GM12878 (cell line): Measurements from ENCODE around the gene NDRG4. TPM values are rescaled to one million over a fixed set of nuclear protein-coding genes. Genes with fewer than 3 reads are reported as not detected.
A peak's percentile ranks its signal among the peaks of the same experiment; 100 is the strongest.

Experiments
- ATAC-seq: fragments of 200-7000 bp; cut with Tn5 transposase; 3 replicates; pipeline ENCODE4 v1.9.1; 2020; ENCODE audit warnings: mild to moderate bottlenecking, moderate library complexity
- BruUV-seq: library from RNA; stranded (reverse); fragments of 400-500 nt; replicated peaks from 2 replicates; lab custom pipeline; 2021; lab: Mats Ljungman, UMichigan
- CTCF ChIA-PET: fragments of 300-600 bp; sonication (Branson Sonifier 250); formaldehyde crosslinking; extraction: SDS; loops from one replicate; lab custom pipeline; 2021; ENCODE audit warnings: inconsistent platforms; lab: Yijun Ruan, JAX
- POLR2A ChIA-PET: fragments of 350-600 bp; formaldehyde crosslinking; extraction: SDS; loops from one replicate; lab custom pipeline; 2021; ENCODE audit warnings: inconsistent platforms; lab: Charles Lee
- RAD21 ChIA-PET: fragments of 300-600 bp; sonication (Branson Sonifier 250); formaldehyde crosslinking; loops from one replicate; lab custom pipeline; 2023; ENCODE audit warnings: antibody characterized with exemption; ENCODE audit not compliant: unreplicated experiment; lab: Charles Lee
- SMC1A ChIA-PET: fragments of 300-600 bp; sonication (Branson Sonifier 250); formaldehyde crosslinking; loops from one replicate; lab custom pipeline; 2023; ENCODE audit not compliant: unreplicated experiment, uncharacterized antibody; lab: Charles Lee
- DNase-seq: peaks from one replicate; pipeline ENCODE4 v3.0.0-alpha.2; 2011; ENCODE audit warnings: low read depth, low spot score
- FAIRE-seq: peaks from 3 replicates; lab custom pipeline; 2011; peaks lifted over from hg19 to GRCh38; lab: Jason Lieb, UNC
- H2AFZ ChIP-seq: 2 replicates; pipeline ENCODE4 v1.6.0; 2011; ENCODE audit warnings: low read depth, low read length, control low read depth; ENCODE audit not compliant: control insufficient read depth
- H3K27ac ChIP-seq: 2 replicates; pipeline ENCODE4 v1.5.1; 2011; ENCODE audit warnings: control low read depth; ENCODE audit not compliant: control insufficient read depth, insufficient read depth
- H3K27me3 ChIP-seq, 2 experiments: replicated peaks in 1 of 2; 2 replicates each; pipeline versions ENCODE4 v1.6.0 to v1.6.1; 2011; ENCODE audit warnings: low read length in 1 of 2; ENCODE audit not compliant: control insufficient read depth in 2 of 2, insufficient read depth in 2 of 2
- H3K36me3 ChIP-seq, 2 experiments: 2 replicates each; pipeline ENCODE4 v1.5.1; 2011; ENCODE audit warnings: low read length in 1 of 2; ENCODE audit not compliant: control insufficient read depth in 2 of 2, insufficient read depth in 2 of 2
- H3K4me1 ChIP-seq: 2 replicates; pipeline ENCODE4 v1.6.1; 2011; ENCODE audit warnings: mild to moderate bottlenecking, low read length, moderate library complexity, mixed read lengths; ENCODE audit not compliant: control insufficient read depth, insufficient read depth
- H3K4me2 ChIP-seq: 2 replicates; pipeline ENCODE4 v1.6.0; 2011; ENCODE audit warnings: control low read depth; ENCODE audit not compliant: control insufficient read depth, insufficient read depth
- H3K4me3 ChIP-seq: fragments of 200-600 bp; sonication (generic); 2 replicates; pipeline ENCODE4 v1.5.1; 2016
- H3K79me2 ChIP-seq: 2 replicates; pipeline ENCODE4 v1.6.0; 2011; ENCODE audit warnings: low read length; ENCODE audit not compliant: control insufficient read depth, insufficient read depth
- H3K9ac ChIP-seq: 2 replicates; pipeline ENCODE4 v1.8.0; 2011; ENCODE audit warnings: low read length, control low read depth, mixed read lengths; ENCODE audit not compliant: control insufficient read depth, insufficient read depth
- H3K9me3 ChIP-seq: replicated peaks from 3 replicates; pipeline ENCODE4 v1.5.1; 2011; ENCODE audit warnings: mild to moderate bottlenecking, low read length; ENCODE audit not compliant: control insufficient read depth, insufficient read depth
- H4K20me1 ChIP-seq: 2 replicates; pipeline ENCODE4 v1.6.0; 2011; ENCODE audit not compliant: control insufficient read depth, insufficient read depth
- ATF7 ChIP-seq: fragments of 450-650 bp; IDR thresholded peaks from 2 replicates; pipeline ENCODE4 v1.6.1; 2016; ENCODE audit warnings: low read depth, mild to moderate bottlenecking
- CBFB ChIP-seq: IDR thresholded peaks from 2 replicates; pipeline ENCODE4 v1.6.1; 2016; ENCODE audit warnings: antibody characterized with exemption, low read depth
- CREB1 ChIP-seq: IDR thresholded peaks from 2 replicates; pipeline ENCODE4 v1.6.1; 2012; ENCODE audit warnings: low read depth, mild to moderate bottlenecking, inconsistent platforms
- MEF2B ChIP-seq: fragments of 450-650 bp; IDR thresholded peaks from 2 replicates; pipeline ENCODE4 v1.6.1; 2018; ENCODE audit warnings: mild to moderate bottlenecking, moderate library complexity; ENCODE audit not compliant: partially characterized antibody, poor library complexity, severe bottlenecking
- MXI1 ChIP-seq: fragments of 150-350 bp; IDR thresholded peaks from 2 replicates; pipeline ENCODE4 v1.6.1; 2011; ENCODE audit warnings: low read depth, mild to moderate bottlenecking, inconsistent platforms, low read length, improper control_type of control experiment
- NFYB ChIP-seq: IDR thresholded peaks from 2 replicates; pipeline ENCODE4 v1.6.1; 2011; ENCODE audit warnings: low read depth, mild to moderate bottlenecking, low read length, improper control_type of control experiment, moderate library complexity; ENCODE audit not compliant: insufficient read depth
- RELA ChIP-seq: fragments of 450-650 bp; IDR thresholded peaks from 2 replicates; pipeline ENCODE4 v1.8.0; 2014; ENCODE audit warnings: borderline replicate concordance; ENCODE audit not compliant: partially characterized antibody
- SIX5 ChIP-seq: IDR thresholded peaks from 2 replicates; pipeline ENCODE4 v1.6.1; 2011; ENCODE audit warnings: mild to moderate bottlenecking, low read depth, low read length, moderate library complexity; ENCODE audit not compliant: severe bottlenecking
- SMC3 ChIP-seq: IDR thresholded peaks from 2 replicates; pipeline ENCODE4 v1.6.1; 2011; ENCODE audit warnings: low read length, improper control_type of control experiment, borderline replicate concordance
- SP1 ChIP-seq: IDR thresholded peaks from one replicate; pipeline ENCODE4 v1.6.1; 2011; ENCODE audit warnings: low read depth, low read length
- ZZZ3 ChIP-seq: IDR thresholded peaks from 2 replicates; pipeline ENCODE4 v1.6.1; 2011; ENCODE audit warnings: low read depth; ENCODE audit not compliant: control insufficient read depth, insufficient read length
- WGBS: methylation state at CpG from one replicate; pipeline ENCODE4 v1.1.6; 2016; ENCODE audit warnings: low lambda C conversion rate; ENCODE audit not compliant: insufficient replicate concordance, insufficient coverage; ENCODE audit errors: missing lambda C conversion rate; 5-methylcytosine and 5-hydroxymethylcytosine counted together
- in situ Hi-C: fragments of 300-500 bp; cut with MboI; formaldehyde crosslinking; loops from 9 replicates; pipeline ENCODE4 v1.14.3; 2018; ENCODE audit warnings: mixed read lengths
- intact Hi-C: fragments of 100-400 bp; cut with micrococcal nuclease; formaldehyde crosslinking; loops from one replicate; pipeline ENCODE4 v1.14.2; 2022; ENCODE audit not compliant: unreplicated experiment
- polyA plus RNA-seq, 11 experiments: library from polyadenylated mRNA; depleted of rRNA in 4 of 11; unstranded in 6 of 11; stranded (reverse) in 5 of 11; fragments of >200 nt; fragmentation: Nextera tagmentation in 4 of 11; fragmentation: Illumina TruSeq in 1 of 11; extraction: Ambion mirVana in 4 of 11; extraction: Trizol in 1 of 11; gene quantifications; 1 replicate in 1 of 11; 2 replicates in 10 of 11; pipeline versions ENCODE4 v1.2.1 to v1.2.3, GENCODE V29; 2011 to 2016; ENCODE audit warnings: inconsistent platforms in 2 of 11, missing spikeins in 2 of 11, low read depth in 1 of 11
- total RNA-seq, 4 experiments: library from RNA; depleted of rRNA in 3 of 4; stranded (reverse); fragments of >200 nt in 3 of 4; fragmentation: Illumina TruSeq in 1 of 4; extraction: Trizol in 1 of 4; gene quantifications; 2 replicates each; pipeline versions ENCODE4 v1.2.1 to v1.2.3, GENCODE V29; 2013 to 2021
- TF ChIP-seq, protein P1 (sequence below), 3 experiments: IDR thresholded peaks in 2 of 3; conservative IDR thresholded peaks in 1 of 3; 2 replicates each; pipeline ENCODE4 v1.5.1; 2011; ENCODE audit warnings: low read depth in 3 of 3, low read length in 3 of 3, mild to moderate bottlenecking in 3 of 3, control low read depth in 2 of 3, moderate library complexity in 2 of 3, inconsistent platforms in 1 of 3, mixed read lengths in 1 of 3; ENCODE audit not compliant: control insufficient read depth in 2 of 3, insufficient read depth in 1 of 3; ENCODE audit errors: extremely low read depth in 1 of 3
- TF ChIP-seq, protein P2 (sequence below): IDR thresholded peaks from 2 replicates; pipeline ENCODE4 v1.6.1; 2012; ENCODE audit warnings: low read length, inconsistent platforms
- TF ChIP-seq, protein P3 (sequence below): fragments of 450-650 bp; IDR thresholded peaks from 2 replicates; pipeline ENCODE4 v1.6.1; 2016; ENCODE audit warnings: mild to moderate bottlenecking

NDRG4 gene
- total and polyA plus RNA-seq, 10 of the 15 experiments (the other 5 are each of a cell fraction or from before 2014, with no cell fraction given), result 0.33 to 3.8 (median 2.5) TPM

DNA sequence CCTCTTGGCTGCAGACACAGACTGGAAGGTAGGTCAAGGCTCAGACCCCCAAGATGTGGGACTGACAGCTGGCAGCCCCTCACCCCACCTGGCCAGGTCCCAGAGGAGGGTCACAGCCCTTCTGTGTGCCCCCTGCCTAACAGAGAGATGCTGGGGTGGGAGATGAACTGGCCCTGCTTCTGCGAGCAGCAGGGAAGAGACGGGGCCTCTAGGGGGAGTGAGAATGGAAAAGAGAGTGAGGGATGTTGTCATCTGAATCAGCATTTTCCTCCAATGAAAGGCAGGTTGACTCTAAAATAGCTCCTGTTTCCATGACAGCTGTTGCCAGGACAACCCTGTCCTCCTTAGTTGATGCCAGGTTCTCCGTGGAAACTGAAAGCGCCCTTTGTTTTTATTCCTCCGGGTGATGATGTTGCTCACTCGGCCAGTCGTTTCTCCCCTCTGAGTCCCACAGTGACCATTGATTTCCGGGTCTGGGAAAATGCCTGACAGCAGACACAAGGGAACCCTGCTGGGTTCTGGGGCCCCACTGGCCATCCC lies 4.9 kb upstream of the NDRG4 start:
- Histone ChIP-seq H3K36me3 (no peaks in the 10 kb centered on the region), H3K27ac (no peak overlapping the region), H3K79me2 (no peaks in the 10 kb centered on the region), H3K9me3 (no peaks in the 10 kb centered on the region), H3K27me3 (no peaks in the 10 kb centered on the region; a peak in 2 of 4 replicates), H3K4me2 (peak overlapping the region; percentile 82), H4K20me1 (no peaks in the 10 kb centered on the region), H3K9ac (no peak overlapping the region), H3K4me1 (peaks cover 21% of the 10 kb centered on the region), H3K4me3 (no peak overlapping the region), H2AFZ (peak overlapping the region; percentile 56)
- 3% methylated on average over 8 of the region's 8 CpGs for WGBS
- ChIA-PET RAD21 (interaction anchor here (0.6 to 1.5 kb wide), 4 partner anchors 19 to 615 kb away, joined by 3 to 4 read pairs (median 4); no protein-coding TSS in a partner anchor), CTCF (interaction anchor here (0.6 to 2.2 kb wide), 10 partner anchors 10 to 261 kb away, joined by 3 to 13 read pairs (median 4); no protein-coding TSS in a partner anchor), SMC1A (interaction anchor here (1.5 to 1.9 kb wide), 2 partner anchors 24 to 261 kb away, joined by 3 to 4 read pairs; no protein-coding TSS in a partner anchor), POLR2A (no interaction called here)
- in situ Hi-C loops, result loop anchor here (5.0 kb wide), 1 partner anchor 163 kb away; no protein-coding TSS in a partner anchor
- DNase-seq (peak; percentile 59), FAIRE-seq (peak; percentile 86), ATAC-seq (peak; percentile 73)
- intact Hi-C loops, result loop anchor here (5.0 kb wide), 2 partner anchors 167 to 262 kb away; no protein-coding TSS in a partner anchor
- BruUV-seq, result no TSS peak
- TF ChIP-seq ZZZ3, result no peak
- peak; percentile 13; the same call in 1 of the 2 replicates for TF ChIP-seq SMC3
- peak; percentile 98 for TF ChIP-seq MXI1
- TF ChIP-seq ATF7, result peak; percentile 55
- TF ChIP-seq, protein P1, sequence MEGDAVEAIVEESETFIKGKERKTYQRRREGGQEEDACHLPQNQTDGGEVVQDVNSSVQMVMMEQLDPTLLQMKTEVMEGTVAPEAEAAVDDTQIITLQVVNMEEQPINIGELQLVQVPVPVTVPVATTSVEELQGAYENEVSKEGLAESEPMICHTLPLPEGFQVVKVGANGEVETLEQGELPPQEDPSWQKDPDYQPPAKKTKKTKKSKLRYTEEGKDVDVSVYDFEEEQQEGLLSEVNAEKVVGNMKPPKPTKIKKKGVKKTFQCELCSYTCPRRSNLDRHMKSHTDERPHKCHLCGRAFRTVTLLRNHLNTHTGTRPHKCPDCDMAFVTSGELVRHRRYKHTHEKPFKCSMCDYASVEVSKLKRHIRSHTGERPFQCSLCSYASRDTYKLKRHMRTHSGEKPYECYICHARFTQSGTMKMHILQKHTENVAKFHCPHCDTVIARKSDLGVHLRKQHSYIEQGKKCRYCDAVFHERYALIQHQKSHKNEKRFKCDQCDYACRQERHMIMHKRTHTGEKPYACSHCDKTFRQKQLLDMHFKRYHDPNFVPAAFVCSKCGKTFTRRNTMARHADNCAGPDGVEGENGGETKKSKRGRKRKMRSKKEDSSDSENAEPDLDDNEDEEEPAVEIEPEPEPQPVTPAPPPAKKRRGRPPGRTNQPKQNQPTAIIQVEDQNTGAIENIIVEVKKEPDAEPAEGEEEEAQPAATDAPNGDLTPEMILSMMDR (IDR thresholded peaks at IDR 0.05 in 2 of 3, conservative IDR thresholded peaks at IDR 0.05 in 1 of 3; ENCODE audit: control insufficient read depth in 2 of 3, extremely low read depth in 1 of 3, insufficient read depth in 1 of 3, low read depth in 3 of 3, low read length in 3 of 3), result peak; percentile 48 to 57 (median 52)
- peak; percentile 84 for TF ChIP-seq MEF2B
- no peak for TF ChIP-seq CBFB
- TF ChIP-seq, protein P2, sequence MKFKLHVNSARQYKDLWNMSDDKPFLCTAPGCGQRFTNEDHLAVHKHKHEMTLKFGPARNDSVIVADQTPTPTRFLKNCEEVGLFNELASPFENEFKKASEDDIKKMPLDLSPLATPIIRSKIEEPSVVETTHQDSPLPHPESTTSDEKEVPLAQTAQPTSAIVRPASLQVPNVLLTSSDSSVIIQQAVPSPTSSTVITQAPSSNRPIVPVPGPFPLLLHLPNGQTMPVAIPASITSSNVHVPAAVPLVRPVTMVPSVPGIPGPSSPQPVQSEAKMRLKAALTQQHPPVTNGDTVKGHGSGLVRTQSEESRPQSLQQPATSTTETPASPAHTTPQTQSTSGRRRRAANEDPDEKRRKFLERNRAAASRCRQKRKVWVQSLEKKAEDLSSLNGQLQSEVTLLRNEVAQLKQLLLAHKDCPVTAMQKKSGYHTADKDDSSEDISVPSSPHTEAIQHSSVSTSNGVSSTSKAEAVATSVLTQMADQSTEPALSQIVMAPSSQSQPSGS, result 0 out of 2 replicates have a peak, but pooled peaks have one; percentile 23
- TF ChIP-seq, protein P3, sequence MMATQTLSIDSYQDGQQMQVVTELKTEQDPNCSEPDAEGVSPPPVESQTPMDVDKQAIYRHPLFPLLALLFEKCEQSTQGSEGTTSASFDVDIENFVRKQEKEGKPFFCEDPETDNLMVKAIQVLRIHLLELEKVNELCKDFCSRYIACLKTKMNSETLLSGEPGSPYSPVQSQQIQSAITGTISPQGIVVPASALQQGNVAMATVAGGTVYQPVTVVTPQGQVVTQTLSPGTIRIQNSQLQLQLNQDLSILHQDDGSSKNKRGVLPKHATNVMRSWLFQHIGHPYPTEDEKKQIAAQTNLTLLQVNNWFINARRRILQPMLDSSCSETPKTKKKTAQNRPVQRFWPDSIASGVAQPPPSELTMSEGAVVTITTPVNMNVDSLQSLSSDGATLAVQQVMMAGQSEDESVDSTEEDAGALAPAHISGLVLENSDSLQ, result no peak; the same call in 1 of the 2 replicates
- TF ChIP-seq SP1, result peak; percentile 43
- 0 out of 2 replicates have a peak, but pooled peaks have one; percentile 36 for TF ChIP-seq CREB1
- no peak for TF ChIP-seq RELA
- TF ChIP-seq SIX5, result peak; percentile 21
- 0 out of 2 replicates have a peak, but pooled peaks have one; percentile 17 for TF ChIP-seq NFYB
